Dedifferentiated amniotic fluid mesenchymal stem cell (primary cell): ENCODE data around the gene ADAR.
"Not testable (repeated sequence)": the region's sequence is repeated elsewhere in the genome, so short reads cannot be mapped to it uniquely, and the experiment has no call there.

ENCODE experiments used
- DNase-seq: peaks from one replicate; pipeline ENCODE4 v3.0.0-alpha.2; 2016; ENCODE audit errors: extremely low spot score

Gene ADAR

GRCh38 chr1:154607609-154608396 is at the start of gene ADAR:
ADAR (minus strand) TSS chr1:154608186; CDS start chr1:154608006, 180 bp downstream.
- DNase-seq: peak; percentile 96

- DNase-seq: no peak
Measured at GRCh38 chr1:154657556-154657955, 49.6 kb upstream of the ADAR start.

- no peak for DNase-seq
Measured at GRCh38 chr1:154652893-154653292, 44.9 kb upstream of the ADAR start.

- DNase-seq: not testable (repeated sequence)
Measured at GRCh38 chr1:154644724-154645123, 36.7 kb upstream of the ADAR start.

- no peak for DNase-seq
Measured at GRCh38 chr1:154641534-154641933, 33.5 kb upstream of the ADAR start.

- no peak for DNase-seq
Measured at GRCh38 chr1:154639876-154640275, 31.9 kb upstream of the ADAR start.

- no peak for DNase-seq
Measured at GRCh38 chr1:154635171-154635570, 27.2 kb upstream of the ADAR start.

GRCh38 chr1:154629675-154630073 is 21.7 kb upstream of the ADAR start:
- DNase-seq: no peak

GRCh38 chr1:154629061-154629674 is 21.2 kb upstream of the ADAR start:
- no peak for DNase-seq

GRCh38 chr1:154628121-154628405 is 20.1 kb upstream of the ADAR start:
- no peak for DNase-seq

- peak; percentile 93 for DNase-seq
Measured at GRCh38 chr1:154627257-154628120, 19.5 kb upstream of the ADAR start.

- DNase-seq: no peak
Measured at GRCh38 chr1:154626456-154627256, 18.7 kb upstream of the ADAR start.

GRCh38 chr1:154624746-154625643 is 17.0 kb upstream of the ADAR start:
- DNase-seq: peak; percentile 65

- DNase-seq: no peak
Measured at GRCh38 chr1:154623358-154623757, 15.4 kb upstream of the ADAR start.

GRCh38 chr1:154622503-154623039 is 14.6 kb upstream of the ADAR start:
- DNase-seq: no peak

- no peak for DNase-seq
Measured at GRCh38 chr1:154621875-154622274, 13.9 kb upstream of the ADAR start.

GRCh38 chr1:154620751-154621150 is 12.8 kb upstream of the ADAR start:
- no peak for DNase-seq

GRCh38 chr1:154619181-154619948 is 11.4 kb upstream of the ADAR start:
- DNase-seq: no peak

- DNase-seq: no peak
Measured at GRCh38 chr1:154616659-154617345, 8.8 kb upstream of the ADAR start.
